GM12878 (cell line): Measurements from ENCODE around the gene MAVS. TPM values are rescaled to one million over a fixed set of nuclear protein-coding genes. Genes with fewer than 3 reads are reported as not detected.

Experiments
- CREB1 ChIP-seq: IDR thresholded peaks from 2 replicates; pipeline ENCODE4 v1.6.1; 2012; ENCODE audit warnings: low read depth, mild to moderate bottlenecking, inconsistent platforms
- E2F8 ChIP-seq: fragments of 450-650 bp; IDR thresholded peaks from 2 replicates; pipeline ENCODE4 v1.6.1; 2018; ENCODE audit warnings: mild to moderate bottlenecking, low read depth, moderate library complexity; ENCODE audit not compliant: partially characterized antibody
- EGR1 ChIP-seq, 2 experiments: IDR thresholded peaks; 1 replicate in 1 of 2; 2 replicates in 1 of 2; pipeline ENCODE4 v1.6.1; 2011 to 2012; ENCODE audit warnings: low read depth in 2 of 2, low read length in 2 of 2, borderline replicate concordance in 1 of 2, mild to moderate bottlenecking in 1 of 2, moderate library complexity in 1 of 2
- EP300 ChIP-seq, 2 experiments: fragments of 150-350 bp in 1 of 2; IDR thresholded peaks; 2 replicates each; pipeline ENCODE4 v1.6.1; 2011 to 2012; ENCODE audit warnings: low read depth in 2 of 2, low read length in 2 of 2, borderline replicate concordance in 1 of 2, improper control_type of control experiment in 1 of 2, inconsistent platforms in 1 of 2; ENCODE audit not compliant: control insufficient read depth in 1 of 2
- FOXK2 ChIP-seq: fragments of 450-650 bp; IDR thresholded peaks from 2 replicates; pipeline ENCODE4 v1.6.1; 2017; ENCODE audit warnings: mild to moderate bottlenecking, moderate library complexity
- HDGF ChIP-seq: fragments of 450-650 bp; IDR thresholded peaks from 2 replicates; pipeline ENCODE4 v1.6.1; 2016; ENCODE audit warnings: antibody characterized with exemption
- JUND ChIP-seq: IDR thresholded peaks from 2 replicates; pipeline ENCODE4 v1.6.1; 2012; ENCODE audit warnings: low read depth, mild to moderate bottlenecking, low read length, improper control_type of control experiment, moderate library complexity
- KAT2A ChIP-seq: conservative IDR thresholded peaks from 2 replicates; pipeline ENCODE4 v1.6.1; 2011; ENCODE audit warnings: low read depth, low read length; ENCODE audit not compliant: control insufficient read depth
- KDM1A ChIP-seq: fragments of 200-600 bp; sonication (generic); IDR thresholded peaks from 2 replicates; pipeline ENCODE4 v1.6.1; 2016; ENCODE audit warnings: borderline replicate concordance
- MTA2 ChIP-seq: fragments of 450-650 bp; IDR thresholded peaks from 2 replicates; pipeline ENCODE4 v1.6.1; 2016; ENCODE audit warnings: low read depth, mild to moderate bottlenecking, moderate library complexity
- MXI1 ChIP-seq: fragments of 150-350 bp; IDR thresholded peaks from 2 replicates; pipeline ENCODE4 v1.6.1; 2011; ENCODE audit warnings: low read depth, mild to moderate bottlenecking, inconsistent platforms, low read length, improper control_type of control experiment
- MYC ChIP-seq: IDR thresholded peaks from 2 replicates; pipeline ENCODE4 v1.6.1; 2011; ENCODE audit warnings: mild to moderate bottlenecking, low read length, moderate library complexity, inconsistent platforms; ENCODE audit not compliant: insufficient read depth, insufficient replicate concordance, insufficient read length, severe bottlenecking
- NBN ChIP-seq: fragments of 450-650 bp; IDR thresholded peaks from 2 replicates; pipeline ENCODE4 v1.6.1; 2016
- NFIC ChIP-seq: IDR thresholded peaks from 2 replicates; pipeline ENCODE4 v1.6.1; 2012; ENCODE audit warnings: low read depth, mild to moderate bottlenecking, inconsistent platforms, low read length, moderate library complexity
- NFXL1 ChIP-seq: fragments of 450-650 bp; IDR thresholded peaks from 2 replicates; pipeline ENCODE4 v1.6.1; 2017; ENCODE audit warnings: antibody characterized with exemption, mild to moderate bottlenecking, borderline replicate concordance
- POLR2A ChIP-seq: IDR thresholded peaks from 2 replicates; pipeline ENCODE4 v1.6.1; 2011; ENCODE audit warnings: low read depth, mild to moderate bottlenecking, low read length
- RCOR1 ChIP-seq: conservative IDR thresholded peaks from 2 replicates; pipeline ENCODE4 v1.6.1; 2012; ENCODE audit warnings: low read depth, low read length, improper control_type of control experiment
- SIN3A ChIP-seq: IDR thresholded peaks from 2 replicates; pipeline ENCODE4 v1.6.1; 2012; ENCODE audit warnings: low read depth, low read length, improper control_type of control experiment
- SKIL ChIP-seq: fragments of 450-650 bp; IDR thresholded peaks from 2 replicates; pipeline ENCODE4 v1.6.1; 2017; ENCODE audit warnings: mild to moderate bottlenecking, low read depth, inconsistent platforms; ENCODE audit not compliant: poor library complexity, severe bottlenecking
- SP1 ChIP-seq: IDR thresholded peaks from one replicate; pipeline ENCODE4 v1.6.1; 2011; ENCODE audit warnings: low read depth, low read length
- SPI1 ChIP-seq: IDR thresholded peaks from 2 replicates; pipeline ENCODE4 v1.6.1; 2011; ENCODE audit warnings: low read depth, mild to moderate bottlenecking, low read length, moderate library complexity, borderline replicate concordance; ENCODE audit not compliant: insufficient read depth
- TCF12 ChIP-seq: IDR thresholded peaks from 2 replicates; pipeline ENCODE4 v1.6.1; 2011; ENCODE audit warnings: low read depth, mild to moderate bottlenecking, low read length
- TCF7 ChIP-seq: IDR thresholded peaks from 2 replicates; pipeline ENCODE4 v1.6.1; 2014; ENCODE audit warnings: antibody characterized with exemption, borderline replicate concordance
- ZNF592 ChIP-seq: fragments of 450-650 bp; IDR thresholded peaks from 2 replicates; pipeline ENCODE4 v1.6.1; 2017; ENCODE audit warnings: mild to moderate bottlenecking, moderate library complexity
- polyA plus RNA-seq, 11 experiments: library from polyadenylated mRNA; depleted of rRNA in 4 of 11; unstranded in 6 of 11; stranded (reverse) in 5 of 11; fragments of >200 nt; fragmentation: Nextera tagmentation in 4 of 11; fragmentation: Illumina TruSeq in 1 of 11; extraction: Ambion mirVana in 4 of 11; extraction: Trizol in 1 of 11; gene quantifications; 1 replicate in 1 of 11; 2 replicates in 10 of 11; pipeline versions ENCODE4 v1.2.1 to v1.2.3, GENCODE V29; 2011 to 2016; ENCODE audit warnings: inconsistent platforms in 2 of 11, missing spikeins in 2 of 11, low read depth in 1 of 11
- total RNA-seq, 4 experiments: library from RNA; depleted of rRNA in 3 of 4; stranded (reverse); fragments of >200 nt in 3 of 4; fragmentation: Illumina TruSeq in 1 of 4; extraction: Trizol in 1 of 4; gene quantifications; 2 replicates each; pipeline versions ENCODE4 v1.2.1 to v1.2.3, GENCODE V29; 2013 to 2021

Gene MAVS
- total and polyA plus RNA-seq, 10 of the 15 experiments (the other 5 are each of a cell fraction or from before 2014, with no cell fraction given): 1.6 to 25.2 (median 12.6) TPM

- TF ChIP-seq ZNF592 (no peak), EP300 (IDR thresholded peaks at IDR 0.05; ENCODE audit: borderline replicate concordance in 1 of 2, control insufficient read depth in 1 of 2, low read depth in 2 of 2, low read length in 2 of 2) (peak in 1 of 2 experiments; percentile 61; a peak in 1 of 4 replicates), TCF7 (no peak), SPI1 (no peak), NFIC (no peak), SIN3A (no peak), EGR1 (IDR thresholded peaks at IDR 0.05; ENCODE audit: borderline replicate concordance in 1 of 2, low read depth in 2 of 2, low read length in 2 of 2) (no peak), FOXK2 (no peak), TCF12 (no peak), MXI1 (peak; percentile 26; the same call in 1 of the 2 replicates), NBN (peak; percentile 61; the same call in 1 of the 2 replicates), SKIL (peak; percentile 15), SP1 (no peak), HDGF (no peak), POLR2A (no peak), MYC (no peak), CREB1 (no peak), KDM1A (no peak), KAT2A (no peak), RCOR1 (no peak), MTA2 (peak; percentile 38; the same call in 1 of the 2 replicates), E2F8 (no peak), JUND (no peak), NFXL1 (no peak)
Measured at GRCh38 chr20:3909952-3910366, 63.3 kb downstream of the MAVS start (continued).
